Transverse colon (tissue), 4 donors: ENCODE results near the gene TSC22D3. TPM values are rescaled to one million over a fixed set of nuclear protein-coding genes. Genes with fewer than 3 reads are reported as not detected.
"Not testable (repeated sequence)": the region's sequence is repeated elsewhere in the genome, so short reads cannot be mapped to it uniquely, and the experiment has no call there.

Source experiments
- DNase-seq: peaks from one replicate; pipeline ENCODE4 v3.0.0-alpha.2; 2019
- H3K27ac ChIP-seq, 4 donors: fragments of 200-600 bp; sonication (generic); 2 replicates each; pipeline ENCODE4 v1.5.1; 2016 to 2018; ENCODE audit warnings: inconsistent platforms in 4 of 4
- H3K27me3 ChIP-seq: fragments of 200-600 bp; sonication (generic); 2 replicates; pipeline ENCODE4 v1.5.1; 2017; ENCODE audit warnings: inconsistent platforms
- H3K36me3 ChIP-seq, 4 donors: fragments of 200-600 bp; sonication (generic); 2 replicates each; pipeline ENCODE4 v1.5.1; 2017 to 2019; ENCODE audit warnings: inconsistent platforms in 4 of 4
- H3K4me1 ChIP-seq, 4 donors: fragments of 200-600 bp; sonication (generic); 2 replicates each; pipeline ENCODE4 v1.5.1; 2017 to 2020; ENCODE audit warnings: inconsistent platforms in 4 of 4
- H3K4me3 ChIP-seq, 4 donors: fragments of 200-600 bp; sonication (generic); 1 replicate in 1 of 4; 2 replicates in 3 of 4; pipeline versions ENCODE4 v1.5.1 to v1.6.1; 2017 to 2019; ENCODE audit warnings: inconsistent platforms in 4 of 4
- H3K9me3 ChIP-seq, 2 donors: fragments of 200-600 bp; sonication (generic); 2 replicates each; pipeline ENCODE4 v1.5.1; 2017 to 2019; ENCODE audit warnings: inconsistent platforms in 2 of 2
- EP300 ChIP-seq: sonication (generic); formaldehyde crosslinking; IDR thresholded peaks from one replicate; pipeline ENCODE4 v1.6.1; 2017; ENCODE audit warnings: antibody characterized with exemption, low read depth
- POLR2A ChIP-seq: fragments of 450-650 bp; IDR thresholded peaks from one replicate; pipeline ENCODE4 v1.6.1; 2016; ENCODE audit warnings: antibody characterized with exemption, mild to moderate bottlenecking, moderate library complexity
- POLR2AphosphoS5 ChIP-seq, 3 donors: sonication (generic); formaldehyde crosslinking; IDR thresholded peaks; one replicate each; pipeline ENCODE4 v1.6.1; 2016; ENCODE audit warnings: antibody characterized with exemption in 3 of 3
- WGBS, 2 donors: methylation state at CpG; one replicate each; pipeline ENCODE4 v1.1.5; 2018; ENCODE audit warnings: low coverage in 1 of 2; 5-methylcytosine and 5-hydroxymethylcytosine counted together
- in situ Hi-C, 4 donors: fragments of 200-750 bp; cut with MboI; loops; one replicate each; pipeline versions ENCODE4 v1.15.0 to v1.15.1; 2017; ENCODE audit warnings: low sequenced_read_pairs in 3 of 4, low pct_ligation_motif_present in 1 of 4, low pct_unique_long_range_greater_than_20kb in 1 of 4
- intact Hi-C: fragments of 100-400 bp; cut with DNase I; formaldehyde crosslinking; loops from one replicate; pipeline ENCODE4 v1.15.1; 2023; ENCODE audit warnings: low total_unique reads
- total RNA-seq, 4 donors: library from RNA; depleted of rRNA; stranded (reverse); fragments of >200 nt; gene quantifications; one replicate each; pipeline ENCODE4 v1.1.0, GENCODE V29; 2016
- TF ChIP-seq, protein P1 (sequence below), 5 experiments: fragments of 200-600 bp in 3 of 5; fragments of 450-650 bp in 2 of 5; sonication (generic) in 3 of 5; IDR thresholded peaks; 1 replicate in 2 of 5; 2 replicates in 3 of 5; pipeline ENCODE4 v1.5.1; 2016 to 2017; ENCODE audit warnings: antibody characterized with exemption in 5 of 5, inconsistent platforms in 3 of 5, mild to moderate bottlenecking in 2 of 5, moderate library complexity in 1 of 5

The TSC22D3 gene
- 100 to 1,000 TPM; 146 to 349 (median 202) TPM for total RNA-seq

DNA sequence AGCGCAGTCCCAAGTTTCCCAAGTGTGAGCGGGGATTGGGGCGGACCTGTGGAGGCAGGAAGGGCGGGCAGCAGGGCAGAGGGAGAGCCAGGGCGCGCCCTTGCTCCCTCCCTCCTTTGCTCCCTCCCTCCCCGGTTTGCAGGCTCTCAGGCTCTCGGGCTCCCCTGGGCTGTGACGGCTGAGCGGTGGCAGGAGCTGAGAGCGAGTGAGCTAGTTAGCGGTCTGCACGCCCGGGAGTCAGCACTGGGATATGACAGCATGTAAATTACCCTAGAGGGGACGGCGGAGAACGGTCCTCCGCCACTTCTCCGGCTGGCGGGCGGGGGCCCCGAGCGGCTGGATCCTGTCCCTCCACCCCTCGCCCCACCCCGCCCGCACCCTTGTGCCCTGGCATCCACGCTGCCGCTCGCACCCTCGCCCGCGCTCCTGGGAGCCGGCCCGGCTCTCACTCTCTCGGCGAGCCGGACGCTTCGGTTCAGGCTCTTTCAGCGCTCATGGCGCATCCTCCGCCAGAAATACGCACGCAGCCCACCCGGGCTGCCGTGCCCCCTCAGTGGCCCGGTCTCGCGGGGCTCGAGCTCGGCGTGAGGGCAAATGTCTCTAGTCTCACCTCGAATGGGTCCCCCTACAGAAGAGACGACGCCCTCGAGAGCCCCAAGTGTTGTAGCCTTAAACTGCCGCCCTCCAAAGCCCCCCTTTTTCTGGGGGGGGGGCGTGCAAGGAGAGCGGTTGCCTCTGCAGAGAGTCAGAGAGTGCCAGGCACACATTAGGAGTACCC is at the start of gene TSC22D3:
Gene TSC22D3 (minus strand): TSS at position 54 of the 778 bp plus-strand sequence. CDS start 368 bp downstream, outside the sequence.
- H3K4me1 ChIP-seq, result peaks cover 0 to 18% (median 0%) of the 10 kb centered on the region in 4 donors
- no peaks in the 10 kb centered on the region for H3K27me3 ChIP-seq
- peak; percentile 81 for DNase-seq
- peak within 1 kb of the TSS; percentile 16 to 62 (median 48) for H3K4me3 ChIP-seq
- WGBS, 2 donors, result 33% methylated on average over 56 of the region's 59 CpGs; no CpG with 5 or more reads in 1 of the 2 donors
- intact Hi-C loops, result loop anchor here (2.0 to 5.0 kb wide), 3 partner anchors 59 to 119 kb away; no protein-coding TSS in a partner anchor
- H3K36me3 ChIP-seq, result no peaks in the 10 kb centered on the region
- in situ Hi-C loops, result loop anchor here in 2 of 4 donors (10.0 to 25.0 kb wide), 2 partner anchors 111 to 764 kb away; partner anchors contain the start of gene MORC4 (in 1 of the 2)
- no peaks in the 10 kb centered on the region for H3K9me3 ChIP-seq
- TF ChIP-seq EP300 (no peak), POLR2AphosphoS5 (IDR thresholded peaks at IDR 0.05) (peak; percentile 34 to 74 (median 71)), POLR2A (peak; percentile 44)
- peak within 1 kb of the TSS; percentile 77 to 88 (median 83) for H3K27ac ChIP-seq

DNA sequence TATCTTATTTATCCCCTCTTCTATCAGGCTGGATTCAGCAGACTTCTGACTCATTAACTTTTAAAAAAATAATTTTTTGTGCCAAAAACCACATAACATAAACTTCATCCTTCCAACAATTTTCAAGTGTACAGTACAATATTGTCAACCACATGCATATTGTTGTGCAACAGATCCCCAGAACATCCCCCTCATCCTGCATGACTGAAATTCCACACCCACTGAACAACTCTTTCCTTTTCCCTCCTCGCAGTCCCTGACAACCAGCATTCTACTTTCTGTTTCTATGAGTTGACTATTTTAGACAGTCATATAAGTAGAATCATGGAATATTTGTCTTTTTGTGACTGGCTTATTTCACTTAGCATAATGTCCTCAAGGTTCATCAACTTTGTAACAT is 47.9 kb upstream of the TSC22D3 start:
- 31% methylated on average over 1 of the region's 1 CpG; no CpG with 5 or more reads in 1 of the 2 donors for WGBS, 2 donors
- no peak overlapping the region for H3K27ac ChIP-seq
- no peak for DNase-seq
- H3K36me3 ChIP-seq, result no peaks in the 10 kb centered on the region
- peaks cover 0 to 6% (median 2%) of the 10 kb centered on the region in 4 donors for H3K4me1 ChIP-seq
- in situ Hi-C loops (no loop called here), intact Hi-C loops (no loop called here)
- no peak overlapping the region for H3K4me3 ChIP-seq
- H3K27me3 ChIP-seq, result no peaks in the 10 kb centered on the region
- no peak for TF ChIP-seq POLR2AphosphoS5 (IDR thresholded peaks at IDR 0.05)
- TF ChIP-seq, protein P1, sequence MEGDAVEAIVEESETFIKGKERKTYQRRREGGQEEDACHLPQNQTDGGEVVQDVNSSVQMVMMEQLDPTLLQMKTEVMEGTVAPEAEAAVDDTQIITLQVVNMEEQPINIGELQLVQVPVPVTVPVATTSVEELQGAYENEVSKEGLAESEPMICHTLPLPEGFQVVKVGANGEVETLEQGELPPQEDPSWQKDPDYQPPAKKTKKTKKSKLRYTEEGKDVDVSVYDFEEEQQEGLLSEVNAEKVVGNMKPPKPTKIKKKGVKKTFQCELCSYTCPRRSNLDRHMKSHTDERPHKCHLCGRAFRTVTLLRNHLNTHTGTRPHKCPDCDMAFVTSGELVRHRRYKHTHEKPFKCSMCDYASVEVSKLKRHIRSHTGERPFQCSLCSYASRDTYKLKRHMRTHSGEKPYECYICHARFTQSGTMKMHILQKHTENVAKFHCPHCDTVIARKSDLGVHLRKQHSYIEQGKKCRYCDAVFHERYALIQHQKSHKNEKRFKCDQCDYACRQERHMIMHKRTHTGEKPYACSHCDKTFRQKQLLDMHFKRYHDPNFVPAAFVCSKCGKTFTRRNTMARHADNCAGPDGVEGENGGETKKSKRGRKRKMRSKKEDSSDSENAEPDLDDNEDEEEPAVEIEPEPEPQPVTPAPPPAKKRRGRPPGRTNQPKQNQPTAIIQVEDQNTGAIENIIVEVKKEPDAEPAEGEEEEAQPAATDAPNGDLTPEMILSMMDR (IDR thresholded peaks at IDR 0.05), result no peak
- TF ChIP-seq EP300, result no peak
- TF ChIP-seq POLR2A, result no peak
- no peaks in the 10 kb centered on the region for H3K9me3 ChIP-seq

DNA sequence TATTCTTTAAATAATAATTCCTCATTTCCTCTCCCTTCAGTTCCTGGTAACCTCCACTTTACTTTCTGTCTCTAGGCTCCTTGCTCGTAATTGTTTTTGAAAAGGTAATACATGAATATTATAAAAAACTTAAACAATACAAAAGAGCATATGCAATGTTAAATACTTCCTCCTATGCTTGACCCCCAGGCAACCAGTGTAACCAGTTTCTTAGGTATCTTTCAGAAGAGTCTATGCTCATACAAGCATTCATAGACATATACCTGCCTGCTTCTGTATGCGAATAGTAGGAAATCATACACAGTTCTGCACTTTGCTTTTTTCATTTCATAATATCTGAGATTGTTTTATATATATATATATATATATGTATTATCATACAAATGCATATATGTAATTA is 47.5 kb upstream of the TSC22D3 start:
- no peaks in the 10 kb centered on the region for H3K27me3 ChIP-seq
- H3K9me3 ChIP-seq, result no peaks in the 10 kb centered on the region
- no peak for DNase-seq
- no peaks in the 10 kb centered on the region for H3K36me3 ChIP-seq
- no peak overlapping the region for H3K27ac ChIP-seq
- WGBS, 2 donors, result 75 to 80% methylated on average over 1 to 2 of the region's 2 CpGs
- no peak overlapping the region for H3K4me3 ChIP-seq
- H3K4me1 ChIP-seq, result peaks cover 0 to 6% (median 2%) of the 10 kb centered on the region in 4 donors
- TF ChIP-seq, protein P1 (IDR thresholded peaks at IDR 0.05), result no peak
- TF ChIP-seq POLR2A (no peak), EP300 (no peak), POLR2AphosphoS5 (IDR thresholded peaks at IDR 0.05) (no peak)
- in situ Hi-C loops, result no loop called here
- intact Hi-C loops, result no loop called here

DNA sequence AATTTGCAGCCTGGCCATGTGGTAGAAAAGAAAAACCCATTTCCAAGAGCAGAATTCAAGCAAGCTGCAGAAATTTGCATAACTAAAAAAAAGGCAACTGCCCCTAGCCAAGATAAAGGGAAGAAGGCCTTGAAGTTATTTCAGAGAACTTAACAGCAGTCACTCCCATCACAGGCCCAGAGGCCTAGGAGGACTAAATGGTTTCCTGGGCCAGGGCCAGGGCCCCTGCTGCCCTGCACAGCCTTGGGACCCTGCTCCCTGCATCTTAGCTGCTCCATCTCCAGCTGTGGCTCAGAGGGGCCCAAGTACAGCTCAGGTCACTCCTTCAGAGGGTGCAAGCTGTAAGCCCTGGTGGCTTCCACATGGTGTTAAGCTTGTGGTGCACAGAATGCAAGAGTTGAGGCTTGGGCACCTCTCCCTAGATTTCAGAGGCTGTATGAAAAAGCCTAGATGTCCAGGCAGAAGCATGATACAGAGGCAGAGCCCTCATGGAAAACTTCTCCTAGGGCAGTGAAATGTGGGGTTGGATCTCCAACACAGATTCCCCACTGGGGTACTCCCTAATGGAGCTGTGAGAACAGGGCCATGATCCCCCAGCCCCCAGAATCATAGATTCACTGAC is 43.4 kb upstream of the TSC22D3 start:
- Histone ChIP-seq H3K4me3 (no peak overlapping the region), H3K27me3 (no peaks in the 10 kb centered on the region), H3K4me1 (no peaks in the 10 kb centered on the region), H3K9me3 (no peaks in the 10 kb centered on the region), H3K27ac (no peak overlapping the region), H3K36me3 (no peaks in the 10 kb centered on the region)
- no peak for DNase-seq
- intact Hi-C loops, result no loop called here
- TF ChIP-seq, protein P1 (IDR thresholded peaks at IDR 0.05), result no peak
- TF ChIP-seq EP300 (no peak), POLR2A (no peak), POLR2AphosphoS5 (IDR thresholded peaks at IDR 0.05) (no peak)
- in situ Hi-C loops, result no loop called here

DNA sequence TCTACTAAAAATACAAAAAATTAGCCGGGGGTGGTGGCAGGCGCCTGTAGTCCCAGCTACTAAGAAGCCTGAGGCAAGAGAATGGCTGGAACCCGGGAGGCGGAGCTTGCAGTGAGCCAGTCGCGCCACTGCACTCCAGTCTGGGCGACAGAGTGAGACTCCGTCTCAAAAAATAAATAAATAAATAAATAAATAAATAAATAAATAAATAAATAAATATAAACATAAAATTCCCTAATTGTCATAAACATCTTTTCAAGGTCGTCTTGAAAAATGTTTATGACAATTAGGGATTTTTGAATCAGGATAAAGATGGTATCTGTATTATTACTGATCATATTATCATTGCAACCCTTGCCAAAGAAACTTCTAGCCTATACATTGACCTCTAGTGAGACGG is 34.5 kb upstream of the TSC22D3 start:
- DNase-seq, H3K27ac ChIP-seq, H3K4me3 ChIP-seq, H3K4me1 ChIP-seq, in situ Hi-C loops, H3K27me3 ChIP-seq, H3K9me3 ChIP-seq, H3K36me3 ChIP-seq, intact Hi-C loops: not testable (repeated sequence)
- 82 to 84% methylated on average over 7 to 10 of the region's 10 CpGs for WGBS, 2 donors
